OCI-LY7 (cell line): ENCODE measurements around the gene ZNHIT3. TPM values are rescaled to one million over a fixed set of nuclear protein-coding genes. Genes with fewer than 3 reads are reported as not detected.

Experiments used
- BruUV-seq: library from RNA; stranded (reverse); fragments of 400-500 nt; replicated peaks from 2 replicates; lab custom pipeline; 2021; lab: Mats Ljungman, UMichigan
- CTCF ChIA-PET: fragments of 300-600 bp; sonication (Branson Sonifier 250); formaldehyde crosslinking; loops from one replicate; lab custom pipeline; 2022; ENCODE audit warnings: antibody characterized with exemption; ENCODE audit not compliant: unreplicated experiment; lab: Charles Lee
- POLR2A ChIA-PET: fragments of 300-600 bp; sonication (Branson Sonifier 250); formaldehyde crosslinking; loops from one replicate; lab custom pipeline; 2022; ENCODE audit warnings: antibody characterized with exemption; lab: Charles Lee
- DNase-seq: peaks from one replicate; pipeline ENCODE4 v3.0.0-alpha.2; 2015; ENCODE audit warnings: low spot score
- H2AFZ ChIP-seq: fragments of 200-600 bp; sonication (generic), shearing (Covaris generic); 2 replicates; pipeline ENCODE4 v1.6.1; 2014; ENCODE audit warnings: mild to moderate bottlenecking, antibody characterized with exemption, low read length, moderate library complexity
- H3K27ac ChIP-seq: fragments of 200-600 bp; sonication (generic); 2 replicates; pipeline ENCODE4 v1.5.1; 2014; ENCODE audit warnings: mixed run types, low read depth, mild to moderate bottlenecking, moderate library complexity, low read length, inconsistent platforms; ENCODE audit not compliant: poor library complexity, severe bottlenecking
- H3K36me3 ChIP-seq: fragments of 200-600 bp; sonication (generic); 2 replicates; pipeline ENCODE4 v1.6.1; 2014; ENCODE audit warnings: mild to moderate bottlenecking, antibody characterized with exemption, low read length, moderate library complexity, mixed read lengths; ENCODE audit not compliant: insufficient read depth
- H3K4me1 ChIP-seq: fragments of 200-600 bp; sonication (generic); 2 replicates; pipeline ENCODE4 v1.5.1; 2014; ENCODE audit warnings: mild to moderate bottlenecking, low read length; ENCODE audit not compliant: insufficient read depth, poor library complexity, severe bottlenecking
- H3K4me2 ChIP-seq: fragments of 200-600 bp; sonication (generic); 2 replicates; pipeline ENCODE4 v1.6.1; 2014; ENCODE audit warnings: mild to moderate bottlenecking, low read length
- H3K4me3 ChIP-seq: fragments of 200-600 bp; sonication (generic); 2 replicates; pipeline ENCODE4 v1.5.1; 2014; ENCODE audit warnings: mild to moderate bottlenecking, low read depth, low read length; ENCODE audit not compliant: poor library complexity, severe bottlenecking
- H3K79me2 ChIP-seq: fragments of 200-600 bp; sonication (generic); 2 replicates; pipeline ENCODE4 v1.6.1; 2016; ENCODE audit warnings: low read depth, mild to moderate bottlenecking, low read length, moderate library complexity, mixed read lengths; ENCODE audit not compliant: insufficient read depth
- H3K9me2 ChIP-seq: fragments of 200-600 bp; sonication (generic); 2 replicates; pipeline ENCODE4 v1.6.1; 2016; ENCODE audit warnings: mild to moderate bottlenecking, low read length, mixed read lengths; ENCODE audit not compliant: insufficient read depth
- H3K9me3 ChIP-seq: fragments of 200-600 bp; sonication (generic); 2 replicates; pipeline ENCODE4 v1.6.1; 2014; ENCODE audit warnings: mild to moderate bottlenecking, mixed run types, low read length, mixed read lengths
- H4K20me1 ChIP-seq: fragments of 200-600 bp; sonication (generic); 2 replicates; pipeline ENCODE4 v1.6.1; 2014; ENCODE audit warnings: mild to moderate bottlenecking, antibody characterized with exemption, low read length, moderate library complexity, mixed read lengths; ENCODE audit not compliant: insufficient read depth
- EZH2phosphoT487 ChIP-seq: fragments of 200-600 bp; sonication (generic); IDR thresholded peaks from 2 replicates; pipeline ENCODE4 v1.6.1; 2018; ENCODE audit warnings: low read depth, borderline replicate concordance, mild to moderate bottlenecking, mixed run types, antibody characterized with exemption, low read length, moderate library complexity, mixed read lengths
- intact Hi-C: fragments of 100-400 bp; cut with micrococcal nuclease; formaldehyde crosslinking; loops from one replicate; pipeline ENCODE4 v1.10.0; 2022; ENCODE audit not compliant: unreplicated experiment
- total RNA-seq, 2 experiments: library from RNA; depleted of rRNA in 1 of 2; stranded (reverse); fragments of >200 nt in 1 of 2; shearing (Covaris generic) in 1 of 2; gene quantifications; 2 replicates each; pipeline ENCODE4 v1.2.3, GENCODE V29; 2014 to 2022
- TF ChIP-seq, protein P1 (sequence below): fragments of 200-600 bp; sonication (generic); conservative IDR thresholded peaks from 2 replicates; pipeline ENCODE4 v1.5.1; 2014; ENCODE audit warnings: mild to moderate bottlenecking, antibody characterized with exemption, low read length, moderate library complexity, mixed read lengths

ZNHIT3 gene
- total RNA-seq, 2 experiments from 2014 or later = 40.4 to 47.7 TPM

DNA sequence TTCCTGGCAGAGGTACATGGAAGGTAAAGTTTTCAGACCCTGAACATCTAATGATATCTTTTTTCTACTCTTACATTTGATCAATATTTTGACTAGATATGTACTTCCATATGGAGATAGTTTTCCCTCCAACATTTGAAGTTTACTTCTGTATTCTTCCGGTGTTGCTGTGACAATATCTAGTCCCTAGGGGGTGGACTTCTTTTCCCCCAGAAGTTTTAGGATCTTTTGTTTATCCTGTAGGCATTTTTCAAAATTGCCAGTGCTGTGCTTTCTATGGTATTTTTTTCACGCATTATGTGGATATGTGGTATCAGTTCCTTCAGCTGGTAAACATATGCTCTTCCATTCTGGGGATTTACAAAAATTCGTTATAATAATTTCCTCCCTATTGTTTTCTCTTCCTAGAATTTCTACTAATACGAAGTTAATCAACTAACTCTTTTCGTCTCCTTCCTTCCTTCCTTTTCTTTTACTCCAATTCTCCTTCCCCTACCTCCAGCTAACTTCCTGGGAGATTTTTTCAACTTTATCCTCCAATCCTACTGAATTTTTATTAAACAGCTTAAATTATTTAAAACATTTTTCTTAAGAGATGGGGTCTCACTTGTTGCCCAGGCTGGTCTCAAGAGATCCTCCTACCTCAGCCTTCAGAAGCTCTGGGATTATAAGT is 26.1 kb upstream of the ZNHIT3 start:
- BruUV-seq = no TSS peak

DNA sequence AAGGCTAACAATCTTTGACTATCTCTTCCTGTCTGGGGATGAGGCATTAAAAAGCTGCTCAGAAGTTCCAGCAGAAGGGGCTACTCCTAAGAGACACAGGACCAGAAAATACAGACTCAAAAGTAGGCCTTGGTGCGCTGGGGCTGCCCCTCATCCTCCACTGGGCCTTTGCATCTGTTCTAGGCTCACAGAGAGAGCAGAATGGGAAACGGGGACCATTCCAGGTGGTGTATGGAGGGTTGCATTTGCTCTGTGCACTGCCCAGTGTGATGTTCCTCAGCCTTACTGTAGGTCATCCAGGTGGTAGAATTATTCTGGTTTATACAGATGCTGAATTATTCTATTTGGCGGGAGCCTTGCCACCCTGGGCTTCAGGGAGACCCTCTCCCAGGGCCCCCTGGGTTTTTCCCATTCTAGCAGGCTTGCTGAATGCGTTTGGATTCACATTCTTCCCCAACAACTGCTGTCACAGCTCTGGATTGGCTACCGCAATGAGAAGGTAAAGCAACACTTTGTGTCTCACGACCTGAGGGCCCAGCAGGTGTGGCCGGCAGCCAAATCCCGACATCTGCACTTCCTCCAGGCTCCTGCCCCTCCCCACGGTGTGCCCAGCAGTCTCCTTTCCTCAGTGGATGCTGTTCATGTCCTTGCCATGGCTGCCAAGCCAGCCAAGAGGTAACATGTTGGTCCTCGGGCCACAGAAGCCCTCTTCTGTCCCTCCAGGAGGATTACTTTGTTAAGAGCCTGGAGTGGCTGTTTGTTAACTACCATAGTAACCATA is 25.0 kb upstream of the ZNHIT3 start:
- H2AFZ ChIP-seq = no peak overlapping the region
- no peaks in the 10 kb centered on the region for H4K20me1 ChIP-seq
- BruUV-seq = no TSS peak
- H3K9me2 ChIP-seq = no peaks in the 10 kb centered on the region
- H3K9me3 ChIP-seq = no peaks in the 10 kb centered on the region
- no peaks in the 10 kb centered on the region for H3K4me1 ChIP-seq
- H3K79me2 ChIP-seq = no peaks in the 10 kb centered on the region
- H3K4me2 ChIP-seq = no peak overlapping the region
- H3K4me3 ChIP-seq = no peak overlapping the region
- TF ChIP-seq, protein P1, sequence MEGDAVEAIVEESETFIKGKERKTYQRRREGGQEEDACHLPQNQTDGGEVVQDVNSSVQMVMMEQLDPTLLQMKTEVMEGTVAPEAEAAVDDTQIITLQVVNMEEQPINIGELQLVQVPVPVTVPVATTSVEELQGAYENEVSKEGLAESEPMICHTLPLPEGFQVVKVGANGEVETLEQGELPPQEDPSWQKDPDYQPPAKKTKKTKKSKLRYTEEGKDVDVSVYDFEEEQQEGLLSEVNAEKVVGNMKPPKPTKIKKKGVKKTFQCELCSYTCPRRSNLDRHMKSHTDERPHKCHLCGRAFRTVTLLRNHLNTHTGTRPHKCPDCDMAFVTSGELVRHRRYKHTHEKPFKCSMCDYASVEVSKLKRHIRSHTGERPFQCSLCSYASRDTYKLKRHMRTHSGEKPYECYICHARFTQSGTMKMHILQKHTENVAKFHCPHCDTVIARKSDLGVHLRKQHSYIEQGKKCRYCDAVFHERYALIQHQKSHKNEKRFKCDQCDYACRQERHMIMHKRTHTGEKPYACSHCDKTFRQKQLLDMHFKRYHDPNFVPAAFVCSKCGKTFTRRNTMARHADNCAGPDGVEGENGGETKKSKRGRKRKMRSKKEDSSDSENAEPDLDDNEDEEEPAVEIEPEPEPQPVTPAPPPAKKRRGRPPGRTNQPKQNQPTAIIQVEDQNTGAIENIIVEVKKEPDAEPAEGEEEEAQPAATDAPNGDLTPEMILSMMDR = no peak
- no peak for TF ChIP-seq EZH2phosphoT487
- POLR2A ChIA-PET = no interaction called here
- CTCF ChIA-PET = no interaction called here
- H3K36me3 ChIP-seq = no peaks in the 10 kb centered on the region
- no peak for DNase-seq
- intact Hi-C loops = no loop called here
- no peak overlapping the region for H3K27ac ChIP-seq

More for the DNA sequence above, 26.1 kb upstream of the ZNHIT3 start:
- ChIA-PET POLR2A (no interaction called here), CTCF (no interaction called here)
- DNase-seq = no peak
- H3K36me3 ChIP-seq = no peaks in the 10 kb centered on the region
- no peaks in the 10 kb centered on the region for H3K4me1 ChIP-seq
- H3K9me3 ChIP-seq = no peaks in the 10 kb centered on the region
- H3K79me2 ChIP-seq = no peaks in the 10 kb centered on the region
- H3K4me2 ChIP-seq = no peak overlapping the region
- no peak for TF ChIP-seq EZH2phosphoT487
- TF ChIP-seq, protein P1 = peak; percentile 42; the same call in 1 of the 2 replicates
- intact Hi-C loops = no loop called here
- H3K9me2 ChIP-seq = no peaks in the 10 kb centered on the region
- no peak overlapping the region for H3K4me3 ChIP-seq
- H4K20me1 ChIP-seq = no peaks in the 10 kb centered on the region
- H2AFZ ChIP-seq = no peak overlapping the region
- no peak overlapping the region for H3K27ac ChIP-seq
